ENCODE measurements around the gene MXD4. TPM values are rescaled to one million over a fixed set of nuclear protein-coding genes. Genes with fewer than 3 reads are reported as not detected.

Gene MXD4
- total and polyA plus RNA-seq, 4 donors = 34.4 to 65.1 (median 47.8) TPM

- Histone ChIP-seq H3K4me1 (ENCODE audit: control insufficient read depth in 5 of 5, insufficient read depth in 5 of 5, low read length in 5 of 5) (peaks cover 0 to 8% (median 0%) of the 10 kb centered on the region in 5 donors), H3K4me3 (no peak overlapping the region), H3K9me3 (ENCODE audit: control insufficient read depth in 4 of 4, insufficient read depth in 3 of 4, low read length in 3 of 4) (peaks cover 0 to 10% (median 3%) of the 10 kb centered on the region in 4 donors), H3K9ac (ENCODE audit: insufficient read depth in 1 of 2, low read length in 2 of 2) (no peak overlapping the region), H3K27ac (ENCODE audit: low read depth in 1 of 2, low read length in 1 of 2) (no peak overlapping the region), H3K36me3 (ENCODE audit: control insufficient read depth in 4 of 4, insufficient read depth in 4 of 4, low read length in 4 of 4) (peaks cover 0 to 2% (median 0%) of the 10 kb centered on the region in 4 donors), H3K27me3 (ENCODE audit: control insufficient read depth in 3 of 3, insufficient read depth in 3 of 3, low read length in 2 of 3) (no peaks in the 10 kb centered on the region)
- no peak for TF ChIP-seq CTCF (IDR thresholded peaks at IDR 0.05; ENCODE audit: control extremely low read depth, extremely low read depth)
- DNase-seq (no peak), ATAC-seq (ENCODE audit: insufficient read depth, low FRiP score) (no peak)
- 90 to 93% methylated on average over 38 to 41 of the region's 41 CpGs for WGBS, 2 donors
These were observed 43.1 kb upstream of the MXD4 start for GRCh38 chr4:2304877-2305561.

DNA sequence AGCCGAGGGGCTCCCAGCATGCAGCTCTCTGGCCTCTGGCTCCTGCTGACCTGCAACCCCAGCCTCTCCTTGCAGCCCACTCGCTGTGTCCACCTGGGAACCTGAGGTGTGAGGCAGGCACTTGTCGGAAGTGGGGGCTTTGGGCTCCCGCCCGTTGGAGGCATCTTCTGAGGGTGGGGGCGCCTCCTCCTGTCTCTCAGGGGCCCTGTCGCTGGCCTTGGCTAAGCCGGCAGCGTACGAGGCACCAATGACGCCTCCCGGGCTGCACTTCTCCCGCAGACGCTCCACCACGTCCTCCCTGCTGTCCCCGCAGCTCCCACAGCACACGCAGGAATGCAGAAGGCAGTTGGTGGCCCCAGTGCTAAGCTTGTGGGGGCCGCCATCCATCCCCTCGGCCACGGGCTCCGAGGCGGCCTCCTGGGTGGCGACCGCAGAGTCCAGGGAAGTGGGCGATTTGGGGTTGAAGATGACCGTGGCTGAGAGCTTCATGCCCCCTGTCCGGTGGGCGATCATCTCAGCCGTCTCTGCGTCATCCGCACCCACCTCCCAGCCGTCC, 42.5 kb upstream of the MXD4 start:
- no peak overlapping the region for H3K27ac ChIP-seq (ENCODE audit: low read depth in 1 of 2, low read length in 1 of 2)
- DNase-seq (no peak), ATAC-seq (ENCODE audit: insufficient read depth, low FRiP score) (no peak)
- H3K9ac ChIP-seq (ENCODE audit: insufficient read depth in 1 of 2, low read length in 2 of 2) = no peak overlapping the region
- H3K27me3 ChIP-seq (ENCODE audit: control insufficient read depth in 3 of 3, insufficient read depth in 3 of 3, low read length in 2 of 3) = no peaks in the 10 kb centered on the region
- peaks cover 0 to 2% (median 0%) of the 10 kb centered on the region in 4 donors for H3K36me3 ChIP-seq (ENCODE audit: control insufficient read depth in 4 of 4, insufficient read depth in 4 of 4, low read length in 4 of 4)
- no peak overlapping the region for H3K4me3 ChIP-seq
- WGBS, 2 donors = 93 to 94% methylated on average over 31 to 32 of the region's 32 CpGs
- peaks cover 0 to 8% (median 0%) of the 10 kb centered on the region in 5 donors for H3K4me1 ChIP-seq (ENCODE audit: control insufficient read depth in 5 of 5, insufficient read depth in 5 of 5, low read length in 5 of 5)
- H3K9me3 ChIP-seq (ENCODE audit: control insufficient read depth in 4 of 4, insufficient read depth in 3 of 4, low read length in 3 of 4) = peaks cover 0 to 10% (median 3%) of the 10 kb centered on the region in 4 donors
- TF ChIP-seq CTCF (IDR thresholded peaks at IDR 0.05; ENCODE audit: control extremely low read depth, extremely low read depth) = no peak

- TF ChIP-seq CTCF (IDR thresholded peaks at IDR 0.05; ENCODE audit: control extremely low read depth, extremely low read depth) = no peak
- no peak overlapping the region for H3K9ac ChIP-seq (ENCODE audit: insufficient read depth in 1 of 2, low read length in 2 of 2)
- no peaks in the 10 kb centered on the region for H3K27me3 ChIP-seq (ENCODE audit: control insufficient read depth in 3 of 3, insufficient read depth in 3 of 3, low read length in 2 of 3)
- no peak overlapping the region for H3K27ac ChIP-seq (ENCODE audit: low read depth in 1 of 2, low read length in 1 of 2)
- 85 to 91% methylated on average over 30 to 31 of the region's 31 CpGs for WGBS, 2 donors
- peaks cover 0 to 8% (median 0%) of the 10 kb centered on the region in 5 donors for H3K4me1 ChIP-seq (ENCODE audit: control insufficient read depth in 5 of 5, insufficient read depth in 5 of 5, low read length in 5 of 5)
- no peak overlapping the region for H3K4me3 ChIP-seq
- DNase-seq (no peak), ATAC-seq (ENCODE audit: insufficient read depth, low FRiP score) (no peak)
- H3K9me3 ChIP-seq (ENCODE audit: control insufficient read depth in 4 of 4, insufficient read depth in 3 of 4, low read length in 3 of 4) = peaks cover 0 to 10% (median 3%) of the 10 kb centered on the region in 4 donors
- H3K36me3 ChIP-seq (ENCODE audit: control insufficient read depth in 4 of 4, insufficient read depth in 4 of 4, low read length in 4 of 4) = peaks cover 0 to 2% (median 0%) of the 10 kb centered on the region in 4 donors
These were observed 41.9 kb upstream of the MXD4 start for GRCh38 chr4:2303686-2304320.
